NCI-H2029 (cell line): ENCODE data around the gene SFXN5.

Experiments used
- DNase-seq: peaks from one replicate; lab custom pipeline; 2025; lab: John Stamatoyannopoulos, UW

SFXN5 gene

DNA sequence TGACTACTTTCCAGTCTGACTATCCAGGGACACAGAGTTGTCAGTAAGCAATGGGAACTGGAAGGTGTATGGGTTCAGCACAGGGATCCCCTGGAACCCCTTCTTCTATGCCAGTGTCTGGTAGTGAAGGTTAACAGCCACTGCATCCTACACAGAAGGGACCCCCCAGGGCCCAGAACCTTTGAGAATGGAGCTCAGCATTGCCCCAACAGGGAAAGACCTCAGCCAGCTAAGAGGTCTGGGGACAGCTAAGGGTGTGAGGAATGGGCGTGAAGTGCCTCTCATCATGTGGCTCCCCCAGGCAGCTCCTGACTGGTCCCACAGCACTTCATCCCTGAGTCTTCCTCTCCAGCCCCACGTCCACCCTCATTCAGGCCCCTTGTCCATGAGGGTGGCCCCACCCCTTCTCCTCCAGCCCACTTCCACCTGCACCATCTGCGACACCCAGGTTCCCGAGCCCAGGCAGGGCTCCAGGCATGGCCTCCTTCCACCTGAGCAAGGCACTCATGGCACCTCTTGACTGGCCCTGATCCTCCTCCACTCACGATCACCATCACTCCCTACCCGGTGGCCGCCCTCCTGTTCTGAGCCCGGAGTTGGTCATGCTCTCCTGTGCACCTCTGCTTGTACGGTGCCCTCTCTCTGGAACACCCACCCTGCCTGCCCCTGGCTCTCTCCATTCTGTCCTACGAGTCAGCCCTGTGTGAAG lies 77.1 kb downstream of the SFXN5 start:
- DNase-seq = no peak

DNA sequence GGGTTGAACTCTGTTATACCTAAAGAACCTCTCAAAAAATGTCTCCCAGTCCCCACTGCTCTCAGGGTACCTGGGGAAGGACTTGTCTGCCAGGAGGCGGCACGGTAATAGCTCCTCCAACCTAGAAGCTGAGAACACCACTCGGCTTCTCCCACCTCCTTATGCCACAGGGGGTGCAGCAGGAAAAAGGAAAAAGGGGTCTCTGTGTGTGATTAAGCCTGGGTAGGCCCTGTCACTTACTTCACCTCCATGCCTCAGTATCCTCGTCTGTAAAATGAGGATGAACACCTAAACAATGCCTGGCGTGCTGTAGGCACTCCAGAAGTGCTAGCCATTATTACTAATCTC lies 77.6 kb downstream of the SFXN5 start:
- no peak for DNase-seq

DNA sequence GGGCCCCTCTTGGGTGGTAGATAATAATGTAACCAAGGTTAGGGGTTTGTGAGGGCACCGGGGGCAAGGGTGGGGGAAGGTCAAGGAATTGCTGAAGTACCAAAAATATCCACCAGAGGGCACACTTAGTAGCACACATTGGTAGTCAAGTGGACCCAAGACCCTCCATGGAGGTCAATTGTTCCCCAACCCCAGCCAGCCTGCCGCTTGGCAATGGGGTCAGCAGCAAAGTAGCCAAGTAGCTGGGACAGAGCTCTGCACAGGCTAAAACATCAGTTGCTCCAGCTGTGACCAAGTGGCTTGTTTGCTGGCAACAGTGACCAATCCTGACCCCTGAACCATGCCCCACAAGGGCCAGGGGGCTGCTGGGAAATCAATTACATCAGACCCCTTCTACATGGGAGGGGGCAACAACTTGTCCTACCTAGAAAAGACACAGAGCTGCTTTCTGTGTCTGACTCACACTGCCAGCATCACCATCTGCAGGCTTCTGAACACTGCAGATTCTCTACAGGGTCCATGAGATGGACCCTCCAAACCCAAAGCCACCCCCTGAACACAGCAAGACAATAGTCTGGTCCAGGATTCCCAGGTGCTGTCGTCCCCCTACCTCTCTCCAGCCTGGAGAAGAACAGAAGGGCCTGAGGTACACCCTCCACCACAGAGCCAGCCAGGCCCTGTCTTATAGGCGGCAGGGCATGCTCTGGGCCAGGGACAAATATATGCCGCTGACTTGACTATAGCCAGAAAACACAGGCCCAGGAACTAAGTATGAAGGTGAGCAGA lies 78.2 kb downstream of the SFXN5 start:
- no peak for DNase-seq

DNA sequence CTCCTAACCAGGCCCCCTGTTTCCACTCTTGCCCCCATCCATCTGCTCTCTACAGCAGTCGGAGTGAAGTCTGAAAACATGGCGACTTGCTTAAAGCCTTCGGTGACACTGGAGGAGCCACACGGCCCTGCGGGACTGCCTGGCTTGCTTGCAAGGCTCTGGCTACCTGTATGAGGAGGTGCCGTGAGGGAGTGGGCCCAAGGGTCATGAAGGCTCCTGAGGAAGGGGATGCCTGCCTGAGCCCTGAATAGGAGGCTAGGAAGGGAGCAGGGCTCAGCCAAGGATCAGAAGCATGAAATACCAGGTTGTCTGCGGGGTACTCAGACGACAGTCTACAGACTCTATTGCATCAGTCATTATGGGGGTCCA lies 78.8 kb downstream of the SFXN5 start:
- no peak for DNase-seq

DNA sequence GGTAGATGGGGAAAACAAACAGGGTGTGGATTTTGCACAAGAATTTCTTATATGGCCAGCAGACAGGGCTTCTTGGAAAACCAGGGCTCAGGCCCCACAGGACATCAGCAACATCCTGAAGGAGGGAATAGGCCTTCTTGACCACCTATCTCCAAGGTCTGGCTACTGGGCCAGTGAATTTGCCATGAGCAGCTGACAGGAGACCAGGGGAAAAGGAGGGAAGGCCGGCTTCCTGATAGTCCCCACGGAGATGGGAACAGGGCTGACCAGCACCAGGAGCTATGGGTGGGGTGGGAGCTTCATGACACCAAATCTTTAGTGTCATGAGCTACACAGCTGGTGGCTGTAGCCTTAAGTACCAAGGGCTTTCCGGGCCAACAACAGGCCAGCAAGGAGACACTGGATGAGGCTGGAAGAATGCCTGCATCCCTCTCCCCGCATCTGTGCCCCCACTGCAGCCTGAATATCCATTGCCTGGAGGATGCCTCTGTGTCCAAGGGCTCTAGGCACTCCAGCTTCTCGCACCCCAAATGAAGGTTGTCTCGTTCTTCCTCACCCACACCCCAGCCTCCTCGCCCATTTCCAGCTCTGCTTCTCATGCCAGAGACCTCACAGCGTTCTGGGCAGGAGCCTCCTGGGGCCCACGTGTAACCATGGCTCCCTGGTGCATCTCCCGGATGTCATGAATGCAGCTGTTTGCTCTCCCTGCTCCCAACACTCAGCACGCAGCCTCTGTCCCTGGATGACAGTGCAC lies 79.4 kb downstream of the SFXN5 start:
- no peak for DNase-seq

DNA sequence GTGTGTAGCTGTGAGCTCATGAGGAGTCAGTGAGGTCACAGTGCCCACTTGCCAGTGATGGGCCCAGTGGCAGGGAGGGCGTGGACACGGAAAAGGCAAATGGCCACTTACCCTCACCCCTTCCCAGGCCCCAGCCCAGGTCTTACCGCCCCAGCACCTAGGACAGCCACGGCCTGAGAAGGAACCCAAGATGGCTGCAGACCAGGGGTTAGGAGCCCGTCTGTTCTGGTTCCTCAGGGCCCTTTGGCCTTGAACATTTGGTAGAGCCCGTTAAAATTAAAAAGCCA lies 80.1 kb downstream of the SFXN5 start:
- no peak for DNase-seq

DNA sequence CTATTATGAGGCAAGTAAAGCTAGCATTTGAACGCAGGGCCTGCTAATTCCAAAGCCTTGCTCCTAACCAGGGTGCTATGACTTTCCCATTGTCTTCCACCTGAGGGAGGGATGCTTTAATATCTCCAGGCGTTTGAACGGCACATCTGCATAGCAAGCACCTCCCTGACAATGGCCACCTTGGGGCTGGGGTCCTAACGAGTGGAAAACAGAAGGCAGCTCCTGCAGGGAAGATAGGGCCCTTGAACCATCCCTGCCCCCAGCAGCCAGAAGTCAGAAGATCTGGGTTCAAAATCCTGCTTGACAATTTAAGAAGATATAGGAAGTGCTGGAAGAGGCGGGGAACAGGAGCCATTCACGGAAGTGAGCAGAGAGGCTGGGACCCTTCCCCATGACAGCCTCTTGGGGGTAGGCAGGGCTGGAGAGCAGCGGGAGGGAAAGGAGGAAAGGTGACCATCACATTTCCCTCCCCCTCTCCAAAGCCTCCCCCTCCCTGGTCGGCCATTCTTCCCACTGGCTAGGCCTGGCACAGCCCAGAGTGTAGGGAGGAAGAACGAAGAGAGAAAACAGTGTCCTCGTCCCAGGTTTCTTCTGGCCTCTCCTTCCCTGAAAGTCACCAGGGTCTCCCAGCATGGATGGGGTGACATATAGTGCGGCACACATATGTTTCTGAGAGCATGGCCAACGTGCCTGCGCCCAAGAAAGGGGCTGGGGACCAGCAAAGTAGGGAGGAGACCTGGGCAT lies 80.6 kb downstream of the SFXN5 start:
- no peak for DNase-seq

DNA sequence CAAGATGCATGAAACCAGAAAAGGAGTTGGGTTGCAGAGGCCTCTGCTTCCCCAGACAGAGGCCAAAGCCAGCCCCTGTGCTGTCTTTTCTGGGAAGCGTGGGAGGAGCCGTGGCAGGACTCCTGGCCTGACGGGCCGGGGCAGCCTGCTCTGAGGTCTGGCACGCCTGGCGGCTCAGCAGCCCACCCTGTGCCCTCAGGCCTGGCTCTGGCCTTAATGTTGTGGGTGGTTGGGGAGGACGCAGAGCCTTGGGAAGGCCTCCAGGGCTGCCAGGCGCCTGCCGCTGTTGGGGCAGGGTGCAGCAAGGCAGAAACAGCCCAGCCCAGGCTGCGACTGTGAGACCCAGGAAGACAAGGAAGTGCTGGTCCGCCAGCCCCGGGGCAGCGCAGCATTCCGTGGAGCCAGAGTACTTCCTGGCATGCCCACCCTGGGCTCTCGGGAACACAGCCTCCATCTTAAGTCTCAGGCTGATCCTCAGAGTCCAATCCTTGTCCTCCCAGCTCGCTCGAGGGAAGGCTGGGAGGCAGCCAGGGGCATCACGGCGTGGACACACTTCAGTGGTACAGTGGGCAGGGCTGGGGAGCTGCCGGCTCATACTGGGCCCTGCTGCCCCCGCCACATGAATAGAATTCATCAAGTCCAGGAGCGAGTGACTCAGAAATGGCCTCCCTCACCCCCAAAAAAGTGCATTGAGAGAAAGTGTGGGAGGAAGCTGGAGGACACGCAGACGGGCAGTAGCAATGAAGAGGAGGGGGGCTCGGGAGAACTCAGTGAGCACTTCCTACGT lies 81.5 kb downstream of the SFXN5 start:
- no peak for DNase-seq

DNA sequence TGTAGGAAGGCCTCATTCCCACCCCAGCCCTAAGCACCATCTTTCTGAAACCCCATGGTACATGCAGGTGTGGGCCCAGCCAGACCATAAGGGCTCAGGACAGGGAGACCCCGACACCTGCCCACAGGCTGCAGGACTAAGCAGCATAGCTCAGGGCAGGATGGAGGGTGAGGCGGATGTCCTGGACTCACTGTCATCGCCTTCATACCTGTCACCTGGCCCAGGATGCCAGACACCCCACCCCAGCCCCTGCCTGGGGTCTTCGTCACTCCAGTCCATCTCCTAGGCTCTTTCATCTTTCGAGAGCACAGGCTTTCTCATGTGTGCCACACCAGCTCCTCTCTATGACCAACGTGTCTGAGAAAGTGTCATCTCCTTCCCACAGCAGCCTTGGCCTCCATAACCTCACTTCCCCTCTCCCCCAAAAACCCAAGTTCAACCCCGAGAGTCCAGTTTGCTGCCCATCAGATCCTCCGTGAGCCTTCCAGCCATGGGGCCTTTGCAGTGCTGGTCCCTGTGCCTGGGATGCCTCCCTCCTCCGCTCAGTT lies 82.7 kb downstream of the SFXN5 start:
- DNase-seq = no peak

DNA sequence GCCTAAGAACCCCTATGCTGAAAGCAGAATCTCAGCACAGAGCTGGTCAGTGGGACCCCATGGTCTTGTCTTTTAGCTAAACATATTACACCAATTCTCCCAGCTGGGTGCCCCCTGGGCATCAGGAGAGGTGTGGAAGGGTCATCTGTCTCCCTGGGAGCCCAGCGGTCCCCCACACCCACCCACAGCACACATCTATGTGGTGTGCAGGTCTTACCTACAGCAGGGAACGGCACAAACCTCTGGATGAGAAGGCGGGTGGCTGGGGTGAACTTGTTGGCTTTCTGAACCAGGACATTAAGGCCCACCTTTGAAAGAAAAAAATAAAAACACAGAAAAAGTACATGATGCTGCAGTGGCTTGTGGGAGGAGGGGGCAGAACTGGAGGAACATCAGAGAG lies 83.5 kb downstream of the SFXN5 start:
- no peak for DNase-seq

DNA sequence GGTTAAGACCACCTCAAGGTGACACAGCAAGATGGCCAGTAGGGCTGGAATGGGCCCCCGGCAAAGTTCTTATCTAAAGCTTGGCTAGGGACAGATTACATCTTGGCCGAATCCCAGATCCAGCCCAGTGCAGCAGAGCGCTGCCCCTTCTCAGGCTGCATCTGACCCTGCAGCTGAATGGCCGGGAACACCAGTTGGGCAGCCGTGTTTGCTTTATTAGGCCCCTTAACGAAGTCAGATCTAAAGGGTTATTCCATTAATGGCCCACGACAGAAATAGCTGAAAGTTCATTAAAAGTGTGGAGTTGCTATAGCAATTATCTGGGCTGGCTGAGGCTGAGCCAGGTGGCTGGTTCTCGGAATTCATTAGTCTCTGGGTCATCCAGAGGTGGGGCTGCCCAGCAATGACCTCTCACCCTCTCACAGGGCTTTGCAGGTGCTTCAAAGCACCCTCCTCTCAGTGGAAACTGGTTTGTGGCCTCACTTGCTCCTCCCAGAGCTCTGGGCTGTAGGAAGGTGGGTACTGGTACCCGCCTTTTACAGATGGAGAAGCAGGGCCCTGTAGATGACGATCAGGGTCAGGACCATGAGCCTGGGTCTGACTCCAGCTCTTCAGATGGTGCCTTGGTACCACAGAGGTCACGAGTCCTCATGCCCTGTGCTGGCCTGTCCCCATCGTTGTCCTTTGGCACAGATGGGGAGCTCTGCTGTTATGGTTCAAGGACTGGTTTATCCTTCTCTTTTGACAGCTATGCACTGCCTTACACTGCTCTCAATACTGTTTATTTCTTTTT lies 85.4 kb downstream of the SFXN5 start:
- no peak for DNase-seq

DNA sequence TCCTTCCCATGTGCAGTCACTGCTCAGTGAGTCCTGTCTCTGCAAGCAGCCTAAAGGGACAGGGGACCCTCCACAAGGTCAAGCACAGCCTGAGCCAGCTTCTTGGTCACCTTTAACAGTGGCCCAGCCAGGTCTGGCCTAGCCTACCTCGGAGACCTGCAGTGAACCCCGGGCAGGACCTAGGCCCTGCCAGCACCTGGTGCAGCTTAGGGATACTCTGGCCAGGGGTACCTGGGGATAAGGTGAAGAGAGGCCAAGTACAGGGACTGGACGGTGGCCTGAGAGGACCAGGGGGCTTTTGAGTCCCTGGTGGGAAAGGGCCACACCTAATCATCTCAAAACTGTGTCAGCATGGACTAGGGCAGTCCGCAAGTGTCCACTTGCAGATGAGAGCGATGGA lies 86.4 kb downstream of the SFXN5 start:
- no peak for DNase-seq

DNA sequence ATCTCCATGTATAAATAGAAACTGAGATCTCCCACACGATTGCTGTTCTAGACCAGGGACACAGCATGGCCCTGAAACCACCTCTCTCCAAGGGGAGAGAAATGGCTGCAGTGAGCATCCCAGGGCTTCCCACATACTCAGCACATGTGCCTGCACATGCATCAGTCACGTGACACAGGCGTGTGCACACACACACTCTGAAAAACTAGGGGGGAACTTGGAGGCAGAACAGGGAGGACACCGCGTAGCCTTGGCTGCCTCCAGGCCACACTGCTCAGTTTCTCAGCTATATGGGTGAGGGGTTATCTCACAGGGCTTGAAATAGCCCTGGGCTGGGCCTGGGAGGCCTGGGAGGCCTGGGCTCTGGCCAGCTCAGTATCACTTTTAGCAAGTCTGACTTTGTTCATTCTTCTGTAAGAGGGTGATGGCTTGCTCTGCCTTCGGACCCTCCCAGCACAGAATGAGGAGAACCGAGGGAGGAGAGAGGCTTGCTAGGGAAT lies 87.3 kb downstream of the SFXN5 start:
- DNase-seq = no peak

DNA sequence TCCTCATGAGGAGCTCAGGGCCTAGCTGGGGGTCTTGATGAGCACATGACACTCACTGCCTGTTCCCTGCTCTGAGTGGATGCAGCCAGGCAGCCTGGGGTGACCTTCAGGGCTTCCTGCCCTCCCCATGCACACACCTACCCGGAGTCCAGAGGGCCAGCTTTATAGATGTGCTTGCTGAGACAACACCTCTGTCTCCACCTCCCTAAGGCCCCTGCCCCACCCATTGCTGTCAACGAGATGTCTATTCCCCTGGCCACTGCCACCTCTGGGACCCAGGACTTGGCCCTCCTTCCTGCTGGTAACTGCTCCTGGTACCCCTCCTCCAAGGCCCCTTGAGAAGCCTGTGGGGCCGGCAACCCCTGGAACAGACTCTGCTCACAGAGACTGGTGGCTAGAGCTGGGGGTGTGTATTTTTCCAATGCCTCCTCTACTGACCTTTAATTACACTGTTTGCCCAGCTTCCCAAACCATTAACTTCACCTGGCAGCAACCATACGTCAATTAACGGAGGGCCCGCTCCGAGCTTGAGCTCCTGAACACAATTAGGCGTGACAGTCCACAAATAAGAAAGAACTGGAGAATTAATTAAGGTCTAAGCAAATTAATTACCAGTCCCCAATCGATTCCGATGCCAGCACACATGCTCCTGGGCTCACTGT lies 87.9 kb downstream of the SFXN5 start:
- DNase-seq = peak; percentile 6

DNA sequence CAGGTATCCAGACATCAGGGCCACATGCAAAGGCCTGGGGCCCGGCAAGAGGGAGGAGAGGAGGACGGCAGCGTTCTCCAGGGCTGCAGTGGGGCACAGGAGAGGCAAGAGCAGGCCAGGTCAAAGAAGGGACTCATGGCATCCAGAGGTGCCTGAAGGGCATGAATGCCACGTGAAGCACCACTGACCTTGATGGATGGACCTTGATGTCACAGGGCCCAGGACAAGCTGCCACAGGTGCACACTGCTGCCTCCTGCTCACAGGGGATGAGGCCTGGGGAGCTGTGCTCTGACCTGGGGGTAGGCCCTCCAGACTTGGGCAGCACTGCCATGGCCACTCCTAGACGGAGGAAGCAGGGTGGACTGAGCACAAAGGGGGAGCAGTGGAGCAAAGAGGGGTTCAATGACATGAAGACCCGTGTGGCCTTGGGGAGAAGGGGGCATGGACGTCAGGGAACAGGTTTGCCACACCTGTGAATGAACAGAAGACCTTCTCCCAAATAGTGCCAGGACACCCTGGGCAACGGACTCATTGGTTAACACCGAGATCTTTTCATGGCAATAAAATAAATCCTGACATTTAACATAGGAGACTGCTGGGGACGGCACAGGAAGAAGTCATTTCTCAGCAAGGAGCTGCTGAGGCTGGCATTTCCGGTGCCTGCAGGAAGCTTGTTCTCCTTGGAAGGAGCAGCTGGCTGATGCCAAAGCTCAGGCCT lies 88.6 kb downstream of the SFXN5 start:
- no peak for DNase-seq

DNA sequence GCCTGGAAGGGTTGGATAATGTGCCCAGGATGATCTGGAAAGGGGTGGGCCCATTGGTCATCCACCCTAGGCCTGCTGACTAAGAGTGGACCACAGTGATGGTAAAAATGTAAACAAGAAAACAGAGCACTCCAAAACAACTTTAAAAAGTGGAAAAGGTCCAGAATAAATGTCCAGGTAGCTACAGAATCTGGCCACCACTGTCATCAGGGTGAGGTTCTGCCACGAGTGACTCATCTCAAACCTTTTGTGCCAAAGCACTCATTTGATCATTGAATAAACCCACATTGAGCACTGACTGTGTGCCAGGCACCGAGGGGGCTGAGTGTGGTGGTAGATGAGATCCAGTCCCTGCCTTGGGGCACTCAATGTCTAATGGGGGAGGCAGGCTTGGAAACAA lies 89.3 kb downstream of the SFXN5 start:
- DNase-seq = no peak

DNA sequence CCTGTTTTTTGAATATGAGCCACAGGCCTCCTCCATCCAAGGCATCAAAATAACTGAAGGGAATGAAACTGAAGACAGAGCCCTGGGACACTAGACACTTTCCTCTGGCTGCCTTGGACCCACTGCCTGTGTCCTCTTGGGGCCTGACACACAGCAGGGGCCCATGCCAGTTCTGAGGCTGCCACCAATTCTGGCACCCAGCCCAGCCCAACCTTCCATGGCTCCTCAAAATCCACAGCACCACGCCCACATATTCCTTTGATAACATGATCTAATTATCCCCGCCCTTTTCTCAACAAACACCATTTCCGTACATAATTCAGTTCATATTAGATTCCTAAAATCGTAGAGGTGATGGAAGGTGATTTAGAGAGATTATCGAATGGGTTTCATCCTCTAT lies 90.0 kb downstream of the SFXN5 start:
- no peak for DNase-seq

DNA sequence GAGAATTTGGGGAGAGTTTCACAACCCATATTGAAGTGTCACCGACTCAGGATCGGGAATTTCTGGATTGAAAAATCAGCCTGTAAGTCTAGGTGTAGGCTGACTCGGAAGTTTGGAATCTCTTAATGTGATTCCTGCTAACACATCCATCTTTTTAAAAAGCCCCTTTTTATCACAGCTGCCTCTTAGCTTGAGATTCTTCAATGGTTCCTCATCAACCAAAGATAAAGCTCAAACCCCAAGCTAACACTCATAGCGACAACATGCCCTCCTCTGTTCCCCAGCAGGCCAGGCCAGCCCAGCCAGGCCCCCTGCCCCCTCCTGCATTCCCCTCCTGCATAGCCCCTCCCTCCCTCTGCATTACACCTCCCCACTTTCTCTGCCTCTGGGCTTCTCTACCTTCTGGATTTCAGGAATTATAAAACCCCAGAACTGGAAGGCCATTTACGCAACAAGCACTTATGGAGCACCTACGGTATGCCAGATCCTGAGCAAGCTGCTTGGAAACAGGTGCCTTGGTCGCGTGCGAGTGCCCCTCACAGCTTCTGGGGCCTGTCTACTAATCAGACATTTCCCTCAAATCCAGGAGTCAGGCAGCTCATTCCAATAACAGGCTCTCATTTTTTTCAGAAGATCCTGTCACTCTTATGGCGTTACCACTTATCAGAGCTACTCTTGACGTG lies 90.8 kb downstream of the SFXN5 start:
- DNase-seq = no peak

DNA sequence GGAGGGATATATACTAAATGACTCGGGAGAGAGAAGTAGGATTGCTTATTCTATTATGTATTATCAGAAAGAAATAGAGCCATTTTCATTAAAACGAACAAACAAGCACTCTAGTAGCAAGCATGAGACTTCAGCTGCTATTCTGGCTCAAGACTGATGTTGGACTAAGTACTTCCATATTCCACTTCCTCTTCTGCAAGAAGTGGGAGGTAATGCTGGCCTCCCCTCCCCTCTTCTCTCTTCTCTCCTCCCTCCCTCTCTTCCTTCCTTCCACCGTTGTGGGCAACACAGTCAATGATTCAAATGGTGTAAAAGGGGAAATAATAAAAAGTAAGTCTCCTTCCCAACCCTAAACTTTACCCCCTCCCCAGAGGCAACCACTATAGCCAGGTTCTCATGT lies 91.6 kb downstream of the SFXN5 start:
- DNase-seq = no peak
